HepG2 (cell line): ENCODE data around the gene MTA1. TPM values are rescaled to one million over a fixed set of nuclear protein-coding genes. Genes with fewer than 3 reads are reported as not detected.
A peak's percentile ranks its signal among the peaks of the same experiment; 100 is the strongest.

Experiments
- KLF15 ChIP-seq: sonication (generic); formaldehyde crosslinking; IDR thresholded peaks from 2 replicates; pipeline ENCODE4 v1.8.1; 2023; ENCODE audit warnings: borderline replicate concordance, mild to moderate bottlenecking, inconsistent platforms, missing genetic modification reagents, mixed read lengths
- NCOA2 ChIP-seq: sonication (generic); formaldehyde crosslinking; IDR thresholded peaks from 2 replicates; pipeline ENCODE4 v1.8.0; 2022; ENCODE audit warnings: inconsistent platforms
- NCOR1 ChIP-seq: fragments of 200-600 bp; sonication (generic); IDR thresholded peaks from 2 replicates; pipeline ENCODE4 v1.7.0; 2017; ENCODE audit warnings: antibody characterized with exemption, low read length, borderline replicate concordance
- THRA ChIP-seq: sonication (generic); formaldehyde crosslinking; IDR thresholded peaks from 2 replicates; pipeline ENCODE4 v1.4.0; 2020; ENCODE audit warnings: missing genetic modification reagents, borderline replicate concordance
- ZMYM4 ChIP-seq: sonication (generic); formaldehyde crosslinking; IDR thresholded peaks from 2 replicates; pipeline ENCODE4 v1.8.1; 2023; ENCODE audit warnings: mild to moderate bottlenecking, missing genetic modification reagents
- ZNF616 ChIP-seq: sonication (generic); formaldehyde crosslinking; IDR thresholded peaks from 2 replicates; pipeline ENCODE4 v1.5.0; 2020; ENCODE audit warnings: low read depth, mild to moderate bottlenecking, missing genetic modification reagents
- ZNF800 ChIP-seq: sonication (generic); formaldehyde crosslinking; IDR thresholded peaks from 2 replicates; pipeline ENCODE4 v1.4.0; 2020; ENCODE audit warnings: missing genetic modification reagents
- polyA plus RNA-seq, 8 experiments: library from polyadenylated mRNA; depleted of rRNA in 3 of 8; stranded (reverse) in 7 of 8; unstranded in 1 of 8; fragments of >200 nt; fragmentation: Illumina TruSeq in 4 of 8; extraction: Trizol in 4 of 8; gene quantifications; 2 replicates each; pipeline versions ENCODE4 v1.2.1 to v1.2.3, GENCODE V29; 2011 to 2016; ENCODE audit warnings: low read depth in 4 of 8, missing spikeins in 1 of 8, mixed read lengths in 1 of 8; ENCODE audit not compliant: insufficient read depth in 1 of 8
- total RNA-seq, 5 experiments: library from RNA; depleted of rRNA; stranded (reverse); fragments of >200 nt; fragmentation: Illumina TruSeq; extraction: Trizol; gene quantifications; 2 replicates each; pipeline ENCODE4 v1.2.3, GENCODE V29; 2016; ENCODE audit warnings: low read depth in 1 of 5
- TF ChIP-seq, protein P1 (sequence below): sonication (generic); formaldehyde crosslinking; IDR thresholded peaks from 2 replicates; pipeline ENCODE4 v1.5.0; 2020; ENCODE audit warnings: mild to moderate bottlenecking, missing genetic modification reagents
- TF ChIP-seq, protein P2 (sequence below), 2 experiments: sonication (generic) in 1 of 2; formaldehyde crosslinking in 1 of 2; IDR thresholded peaks; 2 replicates each; pipeline versions ENCODE4 v1.4.0 to v1.6.1; 2018 to 2020; ENCODE audit warnings: missing genetic modification reagents in 2 of 2, borderline replicate concordance in 1 of 2, low read depth in 1 of 2, mild to moderate bottlenecking in 1 of 2, missing biosample characterization in 1 of 2
- TF ChIP-seq, protein P3 (sequence below): sonication (generic); formaldehyde crosslinking; IDR thresholded peaks from 2 replicates; pipeline ENCODE4 v1.5.0; 2020; ENCODE audit warnings: mild to moderate bottlenecking, low read depth, missing genetic modification reagents, borderline replicate concordance
- TF ChIP-seq, protein P4 (sequence below): sonication (generic); formaldehyde crosslinking; IDR thresholded peaks from 2 replicates; pipeline ENCODE4; 2020; ENCODE audit warnings: missing genetic modification reagents, mild to moderate bottlenecking, borderline replicate concordance
- TF ChIP-seq, protein P5 (sequence below): sonication (generic); formaldehyde crosslinking; IDR thresholded peaks from 2 replicates; pipeline ENCODE4 v1.9.0; 2022; ENCODE audit warnings: low read depth, missing genetic modification reagents

The MTA1 gene
- total and polyA plus RNA-seq, 2 of the 13 experiments (the other 11 are each of a cell fraction or from before 2014, with no cell fraction given) = 35.2 to 85.8 TPM

DNA sequence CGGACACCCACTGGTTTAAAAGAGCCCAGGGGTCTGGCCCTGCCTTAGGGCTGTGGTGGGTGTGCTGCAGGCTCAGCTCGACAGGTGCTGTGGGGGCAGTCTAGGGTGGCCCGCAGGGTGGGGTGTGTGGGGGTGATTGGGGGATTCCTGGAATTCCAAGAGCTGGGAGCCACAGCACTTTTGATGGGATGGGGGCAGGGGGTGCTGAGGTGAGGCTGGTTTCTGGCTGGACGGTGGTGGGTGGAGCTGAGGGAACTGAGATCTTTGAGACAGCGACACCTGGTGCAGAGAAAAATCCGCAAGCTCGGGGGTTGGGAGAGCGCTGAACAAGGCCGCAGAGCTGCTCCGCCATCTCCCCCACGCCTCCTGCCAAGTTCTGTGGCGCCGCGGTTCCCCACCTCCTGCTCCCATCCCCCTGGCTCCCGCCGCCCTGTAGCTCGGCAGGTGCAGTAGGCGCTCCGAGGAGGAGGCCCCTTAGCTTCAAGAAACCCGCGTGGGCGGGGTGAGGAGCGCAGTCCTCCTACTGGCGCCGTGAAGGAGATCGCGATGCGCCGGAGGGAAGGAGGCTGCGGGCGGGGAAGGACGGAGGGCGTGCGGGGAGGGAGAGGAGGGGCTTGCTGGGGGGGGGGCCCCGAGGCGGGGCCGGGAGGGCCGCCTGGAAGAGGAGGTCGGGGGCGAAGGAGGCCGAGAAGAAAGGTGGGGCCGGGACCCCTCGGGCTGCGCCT is 70.1 kb downstream of the MTA1 start (continued):
- TF ChIP-seq, protein P1, sequence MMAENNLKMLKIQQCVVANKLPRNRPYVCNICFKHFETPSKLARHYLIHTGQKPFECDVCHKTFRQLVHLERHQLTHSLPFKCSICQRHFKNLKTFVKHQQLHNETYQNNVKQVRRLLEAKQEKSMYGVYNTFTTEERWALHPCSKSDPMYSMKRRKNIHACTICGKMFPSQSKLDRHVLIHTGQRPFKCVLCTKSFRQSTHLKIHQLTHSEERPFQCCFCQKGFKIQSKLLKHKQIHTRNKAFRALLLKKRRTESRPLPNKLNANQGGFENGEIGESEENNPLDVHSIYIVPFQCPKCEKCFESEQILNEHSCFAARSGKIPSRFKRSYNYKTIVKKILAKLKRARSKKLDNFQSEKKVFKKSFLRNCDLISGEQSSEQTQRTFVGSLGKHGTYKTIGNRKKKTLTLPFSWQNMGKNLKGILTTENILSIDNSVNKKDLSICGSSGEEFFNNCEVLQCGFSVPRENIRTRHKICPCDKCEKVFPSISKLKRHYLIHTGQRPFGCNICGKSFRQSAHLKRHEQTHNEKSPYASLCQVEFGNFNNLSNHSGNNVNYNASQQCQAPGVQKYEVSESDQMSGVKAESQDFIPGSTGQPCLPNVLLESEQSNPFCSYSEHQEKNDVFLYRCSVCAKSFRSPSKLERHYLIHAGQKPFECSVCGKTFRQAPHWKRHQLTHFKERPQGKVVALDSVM (CRISPR knock-in tag) = peak; percentile 36; the same call in 1 of the 2 replicates
- TF ChIP-seq KLF15 (CRISPR knock-in tag) = no peak
- TF ChIP-seq THRA (CRISPR knock-in tag) = no peak
- TF ChIP-seq ZNF800 = no peak
- TF ChIP-seq, protein P2, sequence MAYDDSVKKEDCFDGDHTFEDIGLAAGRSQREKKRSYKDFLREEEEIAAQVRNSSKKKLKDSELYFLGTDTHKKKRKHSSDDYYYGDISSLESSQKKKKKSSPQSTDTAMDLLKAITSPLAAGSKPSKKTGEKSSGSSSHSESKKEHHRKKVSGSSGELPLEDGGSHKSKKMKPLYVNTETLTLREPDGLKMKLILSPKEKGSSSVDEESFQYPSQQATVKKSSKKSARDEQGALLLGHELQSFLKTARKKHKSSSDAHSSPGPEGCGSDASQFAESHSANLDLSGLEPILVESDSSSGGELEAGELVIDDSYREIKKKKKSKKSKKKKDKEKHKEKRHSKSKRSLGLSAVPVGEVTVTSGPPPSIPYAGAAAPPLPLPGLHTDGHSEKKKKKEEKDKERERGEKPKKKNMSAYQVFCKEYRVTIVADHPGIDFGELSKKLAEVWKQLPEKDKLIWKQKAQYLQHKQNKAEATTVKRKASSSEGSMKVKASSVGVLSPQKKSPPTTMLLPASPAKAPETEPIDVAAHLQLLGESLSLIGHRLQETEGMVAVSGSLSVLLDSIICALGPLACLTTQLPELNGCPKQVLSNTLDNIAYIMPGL (CRISPR knock-in tag; IDR thresholded peaks at IDR 0.05; ENCODE audit: borderline replicate concordance in 1 of 2, low read depth in 1 of 2) = peak; percentile 61 to 62; a peak in 3 of 4 replicates
- TF ChIP-seq NCOA2 (CRISPR knock-in tag) = no peak; the same call in 1 of the 2 replicates
- TF ChIP-seq, protein P3, sequence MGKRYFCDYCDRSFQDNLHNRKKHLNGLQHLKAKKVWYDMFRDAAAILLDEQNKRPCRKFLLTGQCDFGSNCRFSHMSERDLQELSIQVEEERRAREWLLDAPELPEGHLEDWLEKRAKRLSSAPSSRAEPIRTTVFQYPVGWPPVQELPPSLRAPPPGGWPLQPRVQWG (CRISPR knock-in tag) = no peak
- TF ChIP-seq ZNF616 (CRISPR knock-in tag) = no peak
- TF ChIP-seq, protein P4, sequence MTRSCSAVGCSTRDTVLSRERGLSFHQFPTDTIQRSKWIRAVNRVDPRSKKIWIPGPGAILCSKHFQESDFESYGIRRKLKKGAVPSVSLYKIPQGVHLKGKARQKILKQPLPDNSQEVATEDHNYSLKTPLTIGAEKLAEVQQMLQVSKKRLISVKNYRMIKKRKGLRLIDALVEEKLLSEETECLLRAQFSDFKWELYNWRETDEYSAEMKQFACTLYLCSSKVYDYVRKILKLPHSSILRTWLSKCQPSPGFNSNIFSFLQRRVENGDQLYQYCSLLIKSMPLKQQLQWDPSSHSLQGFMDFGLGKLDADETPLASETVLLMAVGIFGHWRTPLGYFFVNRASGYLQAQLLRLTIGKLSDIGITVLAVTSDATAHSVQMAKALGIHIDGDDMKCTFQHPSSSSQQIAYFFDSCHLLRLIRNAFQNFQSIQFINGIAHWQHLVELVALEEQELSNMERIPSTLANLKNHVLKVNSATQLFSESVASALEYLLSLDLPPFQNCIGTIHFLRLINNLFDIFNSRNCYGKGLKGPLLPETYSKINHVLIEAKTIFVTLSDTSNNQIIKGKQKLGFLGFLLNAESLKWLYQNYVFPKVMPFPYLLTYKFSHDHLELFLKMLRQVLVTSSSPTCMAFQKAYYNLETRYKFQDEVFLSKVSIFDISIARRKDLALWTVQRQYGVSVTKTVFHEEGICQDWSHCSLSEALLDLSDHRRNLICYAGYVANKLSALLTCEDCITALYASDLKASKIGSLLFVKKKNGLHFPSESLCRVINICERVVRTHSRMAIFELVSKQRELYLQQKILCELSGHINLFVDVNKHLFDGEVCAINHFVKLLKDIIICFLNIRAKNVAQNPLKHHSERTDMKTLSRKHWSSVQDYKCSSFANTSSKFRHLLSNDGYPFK (CRISPR knock-in tag) = peak; percentile 54; the same call in 1 of the 2 replicates
- TF ChIP-seq ZMYM4 (CRISPR knock-in tag) = no peak
- TF ChIP-seq, protein P5, sequence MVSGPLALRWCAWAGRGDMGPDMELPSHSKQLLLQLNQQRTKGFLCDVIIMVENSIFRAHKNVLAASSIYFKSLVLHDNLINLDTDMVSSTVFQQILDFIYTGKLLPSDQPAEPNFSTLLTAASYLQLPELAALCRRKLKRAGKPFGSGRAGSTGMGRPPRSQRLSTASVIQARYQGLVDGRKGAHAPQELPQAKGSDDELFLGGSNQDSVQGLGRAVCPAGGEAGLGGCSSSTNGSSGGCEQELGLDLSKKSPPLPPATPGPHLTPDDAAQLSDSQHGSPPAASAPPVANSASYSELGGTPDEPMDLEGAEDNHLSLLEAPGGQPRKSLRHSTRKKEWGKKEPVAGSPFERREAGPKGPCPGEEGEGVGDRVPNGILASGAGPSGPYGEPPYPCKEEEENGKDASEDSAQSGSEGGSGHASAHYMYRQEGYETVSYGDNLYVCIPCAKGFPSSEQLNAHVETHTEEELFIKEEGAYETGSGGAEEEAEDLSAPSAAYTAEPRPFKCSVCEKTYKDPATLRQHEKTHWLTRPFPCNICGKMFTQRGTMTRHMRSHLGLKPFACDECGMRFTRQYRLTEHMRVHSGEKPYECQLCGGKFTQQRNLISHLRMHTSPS (CRISPR knock-in tag) = no peak
- no peak for TF ChIP-seq NCOR1
